ENCODE results near the gene NT5C3B. TPM values are rescaled to one million over a fixed set of nuclear protein-coding genes. Genes with fewer than 3 reads are reported as not detected.
"Not testable (repeated sequence)": the region's sequence is repeated elsewhere in the genome, so short reads cannot be mapped to it uniquely, and the experiment has no call there.

The NT5C3B gene
- total RNA-seq, 4 donors from 2014 or later: 17.7 to 35.1 (median 25.9) TPM

DNA sequence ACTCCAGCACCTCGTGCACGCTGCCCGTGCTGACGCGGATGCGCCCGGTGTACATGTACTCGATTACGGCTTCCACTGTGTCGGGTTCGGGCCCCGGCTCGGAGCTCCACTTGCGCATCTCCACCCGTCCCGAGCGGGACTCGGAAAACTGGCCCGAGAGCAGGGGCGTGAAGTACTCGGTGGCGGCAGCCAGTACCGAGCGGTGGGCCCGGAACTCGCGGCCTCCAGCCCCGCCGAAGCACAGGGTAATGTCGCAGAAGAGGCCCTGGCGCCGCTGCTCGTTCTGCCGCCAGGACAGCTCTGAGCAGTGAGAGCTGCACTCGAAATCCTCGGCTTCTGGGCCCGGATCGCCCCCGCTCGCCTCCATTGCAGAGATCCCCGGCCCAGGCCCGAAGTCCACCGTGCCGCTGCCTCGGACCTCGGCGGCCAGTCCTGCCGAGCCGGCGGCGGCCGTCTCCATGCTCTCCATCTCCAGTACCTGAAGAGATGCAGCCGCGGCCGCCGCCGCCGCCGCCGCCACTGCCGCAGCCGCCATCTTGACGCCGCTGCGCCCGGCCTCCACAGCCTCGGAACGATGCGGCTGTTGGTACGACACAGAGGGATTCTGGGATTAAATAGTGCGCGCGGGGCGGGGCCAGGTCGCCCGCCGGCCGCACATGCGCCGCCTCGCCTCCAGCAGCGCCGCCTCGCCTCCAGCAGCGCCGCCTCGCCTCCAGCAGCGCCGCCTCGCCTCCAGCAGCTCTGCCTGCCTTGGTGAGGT lies 29.0 kb upstream of the NT5C3B start, which contains the start of gene KLHL11:
Gene KLHL11 (minus strand): TSS at position 588 of the 760 bp plus-strand sequence. CDS start 53 bp downstream, at position 535.
- 0 to 1% methylated on average over 5 to 26 of the region's 90 CpGs for WGBS, 2 donors
- intact Hi-C loops (cut with DNase I; ENCODE audit: low total_unique reads): no loop called here
- DNase-seq (ENCODE audit: low spot score in 2 of 2): peak; percentile 82 to 96
- TF ChIP-seq, protein P1, sequence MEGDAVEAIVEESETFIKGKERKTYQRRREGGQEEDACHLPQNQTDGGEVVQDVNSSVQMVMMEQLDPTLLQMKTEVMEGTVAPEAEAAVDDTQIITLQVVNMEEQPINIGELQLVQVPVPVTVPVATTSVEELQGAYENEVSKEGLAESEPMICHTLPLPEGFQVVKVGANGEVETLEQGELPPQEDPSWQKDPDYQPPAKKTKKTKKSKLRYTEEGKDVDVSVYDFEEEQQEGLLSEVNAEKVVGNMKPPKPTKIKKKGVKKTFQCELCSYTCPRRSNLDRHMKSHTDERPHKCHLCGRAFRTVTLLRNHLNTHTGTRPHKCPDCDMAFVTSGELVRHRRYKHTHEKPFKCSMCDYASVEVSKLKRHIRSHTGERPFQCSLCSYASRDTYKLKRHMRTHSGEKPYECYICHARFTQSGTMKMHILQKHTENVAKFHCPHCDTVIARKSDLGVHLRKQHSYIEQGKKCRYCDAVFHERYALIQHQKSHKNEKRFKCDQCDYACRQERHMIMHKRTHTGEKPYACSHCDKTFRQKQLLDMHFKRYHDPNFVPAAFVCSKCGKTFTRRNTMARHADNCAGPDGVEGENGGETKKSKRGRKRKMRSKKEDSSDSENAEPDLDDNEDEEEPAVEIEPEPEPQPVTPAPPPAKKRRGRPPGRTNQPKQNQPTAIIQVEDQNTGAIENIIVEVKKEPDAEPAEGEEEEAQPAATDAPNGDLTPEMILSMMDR (IDR thresholded peaks at IDR 0.05): no peak
- TF ChIP-seq POLR2A (IDR thresholded peaks at IDR 0.05): no peak
- H3K4me3 ChIP-seq (ENCODE audit: low read depth, poor library complexity, severe bottlenecking): peak within 1 kb of the TSS; percentile 78

DNA sequence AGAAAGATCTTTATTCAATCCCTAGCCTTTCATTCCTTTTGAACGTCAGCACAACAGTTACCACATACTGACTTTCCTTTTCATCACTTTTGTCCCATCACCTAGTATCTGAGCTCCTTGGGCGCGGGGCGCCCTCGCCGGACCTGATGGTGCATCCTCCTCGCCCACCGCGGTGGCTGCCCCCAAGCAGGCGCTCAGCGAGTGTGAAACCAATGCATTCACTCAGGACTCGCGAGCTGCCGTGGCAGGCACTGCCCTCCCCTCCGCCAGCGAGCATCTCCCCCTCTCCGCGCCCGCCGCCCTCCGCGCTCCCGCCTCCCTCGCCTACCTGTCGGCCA lies 28.4 kb upstream of the NT5C3B start:
- intact Hi-C loops (cut with DNase I; ENCODE audit: low total_unique reads): no loop called here
- WGBS, 2 donors: 0 to 1% methylated on average over 20 to 25 of the region's 25 CpGs
- peak overlapping the region; percentile 78 for H3K4me3 ChIP-seq (ENCODE audit: low read depth, poor library complexity, severe bottlenecking)
- TF ChIP-seq, protein P1 (IDR thresholded peaks at IDR 0.05): no peak
- no peak for TF ChIP-seq POLR2A (IDR thresholded peaks at IDR 0.05)
- no peak for DNase-seq (ENCODE audit: low spot score in 2 of 2)

DNA sequence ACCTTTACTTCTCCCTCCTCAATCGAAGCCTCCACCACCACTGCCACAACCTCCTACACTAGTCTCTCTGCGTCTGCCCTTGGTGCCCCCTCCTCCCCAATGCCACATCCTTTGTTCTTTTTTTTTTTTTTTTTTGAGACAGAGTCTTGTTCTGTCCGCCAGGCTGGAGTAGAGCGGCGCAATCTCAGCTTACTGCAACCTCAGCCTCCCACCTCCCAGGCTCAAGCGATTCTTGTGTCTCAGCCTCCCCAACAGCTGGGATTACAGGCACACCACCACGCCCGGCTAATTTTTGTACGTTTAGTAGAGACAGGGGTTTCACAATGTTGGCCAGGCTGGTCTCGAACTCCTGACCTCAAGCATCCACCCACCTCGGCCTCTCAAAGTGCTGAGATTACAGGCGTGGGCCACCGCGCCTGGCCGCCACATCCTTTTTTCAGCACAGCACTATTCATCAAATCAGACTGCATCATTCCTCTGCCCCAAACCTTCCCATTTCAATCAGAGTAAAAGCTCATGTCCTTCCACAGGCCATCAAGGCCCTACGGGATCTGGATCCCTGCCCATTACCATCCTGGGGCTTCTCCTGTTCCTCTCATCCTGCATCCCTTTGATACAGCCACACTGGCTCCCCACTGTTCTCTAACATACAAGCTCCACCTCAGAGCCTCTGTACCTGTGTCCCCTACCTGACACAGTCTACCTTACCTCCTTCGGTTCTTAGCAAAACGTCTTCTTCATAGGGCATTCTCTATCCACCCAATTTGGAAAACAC lies 27.2 kb upstream of the NT5C3B start:
- intact Hi-C loops (cut with DNase I; ENCODE audit: low total_unique reads): no loop called here
- WGBS, 2 donors: 62 to 64% methylated on average over 18 of the region's 18 CpGs
- H3K4me3 ChIP-seq (ENCODE audit: low read depth, poor library complexity, severe bottlenecking): no peak overlapping the region
- DNase-seq (ENCODE audit: low spot score in 2 of 2): no peak
- TF ChIP-seq, protein P1 (IDR thresholded peaks at IDR 0.05): no peak
- no peak for TF ChIP-seq POLR2A (IDR thresholded peaks at IDR 0.05)

DNA sequence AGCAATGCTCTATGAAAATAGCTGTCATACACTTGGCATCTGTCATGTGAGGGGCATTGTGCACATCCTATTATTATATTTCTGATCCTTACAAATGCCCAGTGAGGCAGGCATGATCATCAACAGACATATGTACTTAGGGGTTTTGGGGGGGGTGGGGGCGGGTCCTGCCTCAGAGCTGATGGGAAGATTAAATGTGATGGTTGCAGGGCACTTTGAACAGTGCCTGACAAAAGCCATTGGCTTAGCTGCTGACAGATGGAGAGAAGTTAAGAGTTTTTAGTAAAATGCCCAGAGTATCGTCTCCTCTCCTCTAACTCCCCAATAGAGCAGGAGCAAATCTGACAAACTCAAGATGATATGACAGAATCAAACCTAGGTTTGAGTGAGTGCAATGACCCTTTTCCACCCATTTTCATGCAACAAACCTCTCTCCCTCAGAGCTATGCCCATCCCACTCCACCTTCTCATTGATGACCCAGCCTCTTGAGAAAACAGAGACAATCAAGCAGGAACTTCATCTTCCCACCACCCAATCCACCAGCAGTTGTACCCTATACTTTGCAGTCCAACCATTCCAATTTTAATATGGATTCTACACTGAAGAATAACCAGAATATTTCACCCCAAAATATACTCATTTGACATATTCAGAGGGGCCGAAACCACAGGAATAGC lies 24.4 kb upstream of the NT5C3B start:
- 78 to 82% methylated on average over 3 of the region's 3 CpGs for WGBS, 2 donors
- TF ChIP-seq POLR2A (IDR thresholded peaks at IDR 0.05): no peak
- TF ChIP-seq, protein P1 (IDR thresholded peaks at IDR 0.05): no peak
- H3K4me3 ChIP-seq (ENCODE audit: low read depth, poor library complexity, severe bottlenecking): no peak overlapping the region
- no peak for DNase-seq (ENCODE audit: low spot score in 2 of 2)
- intact Hi-C loops (cut with DNase I; ENCODE audit: low total_unique reads): no loop called here

DNA sequence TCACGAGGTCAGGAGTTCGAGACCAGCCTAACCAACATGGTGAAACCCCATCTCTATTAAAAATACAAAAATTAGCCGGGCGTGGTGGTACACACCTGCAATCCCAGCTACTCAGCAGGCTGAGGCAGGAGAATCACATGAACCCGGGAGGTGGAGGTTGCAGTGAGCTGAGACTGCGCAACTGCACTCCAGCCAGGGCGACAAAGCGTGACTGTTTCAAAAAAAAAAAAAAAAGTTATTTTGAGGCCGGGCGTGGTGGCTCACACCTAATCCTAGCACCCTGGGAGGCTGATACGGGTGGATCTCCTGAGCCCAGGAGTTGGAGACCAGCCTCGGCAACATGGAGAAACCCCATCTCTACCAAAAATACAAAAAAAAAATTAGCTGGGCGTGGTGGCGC lies 15.3 kb upstream of the NT5C3B start:
- WGBS, 2 donors: 89 to 90% methylated on average over 14 of the region's 14 CpGs
- DNase-seq (ENCODE audit: low spot score in 2 of 2); intact Hi-C loops (cut with DNase I; ENCODE audit: low total_unique reads); H3K4me3 ChIP-seq (ENCODE audit: low read depth, poor library complexity, severe bottlenecking): not testable (repeated sequence)

All from lower leg skin (tissue), 4 donors.